GM21526 (cell line): Measurements from ENCODE around the gene MTHFD2L.
"Not testable (repeated sequence)": the region's sequence is repeated elsewhere in the genome, so short reads cannot be mapped to it uniquely, and the experiment has no call there.

Experiments used
- ATAC-seq: cut with Tn5 transposase; IDR thresholded peaks from one replicate; pipeline ENCODE4 v1.9.1; 2021; ENCODE audit warnings: moderate library complexity; ENCODE audit not compliant: unreplicated experiment, low FRiP score

Gene MTHFD2L

DNA sequence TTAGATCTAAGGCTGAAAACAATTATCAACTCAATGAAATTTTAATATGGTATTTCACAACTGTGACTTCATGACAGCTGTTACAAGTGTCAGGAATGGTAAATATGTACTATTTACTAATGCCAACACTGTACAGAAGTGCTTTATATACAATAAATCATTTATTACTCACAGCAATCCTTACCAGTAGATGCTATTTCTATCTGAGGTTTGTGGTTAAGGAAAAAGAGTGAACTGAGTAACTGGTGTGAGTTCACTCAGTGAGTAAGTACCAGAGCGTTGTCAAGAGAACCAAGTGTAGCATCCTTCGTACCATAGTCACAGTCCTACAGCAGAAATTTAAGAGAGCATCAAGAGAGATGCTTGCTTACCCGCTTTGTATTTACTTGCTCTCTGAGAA, 23.3 kb downstream of the MTHFD2L start:
- no peak for ATAC-seq

DNA sequence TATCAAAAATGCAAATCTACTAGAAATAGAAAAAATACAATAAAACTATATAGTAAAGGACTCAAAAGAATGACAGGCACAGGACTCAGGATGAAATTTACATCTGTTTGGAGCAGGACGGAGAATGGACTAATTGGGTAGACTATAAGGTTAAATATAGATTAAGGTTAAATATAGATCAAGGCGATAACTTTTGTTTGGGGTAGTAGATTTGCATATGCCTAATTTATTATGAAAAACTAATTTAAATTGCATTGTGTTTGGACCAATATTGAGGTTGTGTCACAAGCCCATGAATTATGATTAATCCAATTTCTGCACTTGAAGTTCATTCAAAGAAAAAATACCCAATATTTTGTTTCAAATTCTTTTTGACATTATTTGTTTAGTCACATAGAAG, 31.0 kb downstream of the MTHFD2L start:
- ATAC-seq, result no peak

DNA sequence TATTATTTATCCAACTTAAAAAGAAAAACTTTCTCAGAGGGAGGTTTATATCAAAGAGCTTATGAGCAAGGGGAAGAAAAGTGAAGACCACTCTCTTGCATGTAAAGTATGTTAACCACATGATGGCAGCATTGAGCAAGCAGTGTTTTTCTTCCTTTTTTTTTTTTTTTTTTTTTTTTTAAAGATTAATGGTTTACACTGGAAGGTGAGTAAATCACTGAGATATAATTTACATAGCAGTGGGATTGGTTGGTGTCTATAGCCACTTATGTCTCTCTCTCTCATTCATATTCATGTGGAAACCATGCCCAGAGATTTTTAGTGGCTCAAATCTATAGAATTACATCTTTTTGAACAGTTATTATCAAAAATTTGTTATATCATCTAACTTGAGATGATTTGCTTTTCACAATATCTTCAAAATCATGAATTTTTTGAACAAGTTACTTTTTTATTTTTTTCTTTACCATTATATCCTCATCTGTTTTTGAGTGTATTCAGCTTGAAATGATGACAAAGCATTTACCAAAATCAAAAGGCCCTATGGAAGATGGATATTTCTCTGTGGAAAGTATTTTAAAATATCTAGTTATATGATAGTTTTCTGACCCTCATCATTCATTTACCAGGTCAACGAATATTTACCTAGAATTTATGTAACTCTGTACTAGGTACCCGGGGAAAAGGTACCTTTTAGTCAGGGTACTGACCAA, 31.6 kb downstream of the MTHFD2L start:
- ATAC-seq, result no peak

DNA sequence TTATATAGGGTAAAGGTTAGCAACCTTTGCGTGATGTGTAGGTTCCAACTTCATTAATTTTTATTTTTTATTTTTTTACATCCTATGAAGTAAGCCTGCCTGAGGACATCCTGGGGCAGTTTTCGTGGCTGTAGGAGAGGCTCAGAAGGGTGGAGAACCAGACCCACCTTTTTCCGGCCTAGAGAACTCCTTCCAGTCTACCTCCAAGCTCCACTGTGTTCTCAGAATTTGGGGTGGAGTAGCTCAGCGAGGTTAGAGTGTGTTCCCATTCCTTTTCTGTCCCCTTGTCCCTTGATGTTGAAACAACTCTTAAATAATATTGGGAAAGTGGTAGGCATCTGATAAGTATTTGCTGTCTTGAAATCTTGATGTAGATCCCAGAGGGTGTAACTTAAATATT, 32.4 kb downstream of the MTHFD2L start:
- no peak for ATAC-seq

DNA sequence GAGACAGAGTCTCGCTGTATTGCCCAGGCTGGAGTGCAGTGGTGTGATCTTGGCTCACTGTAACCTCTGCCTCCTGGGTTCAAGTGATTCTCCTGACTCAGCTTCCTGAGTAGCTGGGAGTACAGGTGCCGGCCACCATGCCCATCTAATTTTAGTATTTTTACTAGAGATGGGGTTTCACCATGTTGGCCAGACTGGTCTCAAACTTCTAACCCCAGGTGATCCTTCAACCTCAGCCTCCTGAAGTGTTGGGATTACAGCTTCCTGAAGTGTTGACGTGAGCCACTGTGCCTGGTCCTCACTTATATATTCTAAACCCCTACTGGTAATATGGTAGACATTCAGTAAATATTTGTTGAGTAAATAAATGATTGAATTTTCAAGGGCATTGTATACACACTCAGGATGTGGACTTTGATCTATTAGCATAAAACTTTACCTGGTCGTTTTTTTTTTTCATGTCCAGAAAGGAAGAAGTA, 33.0 kb downstream of the MTHFD2L start:
- no peak for ATAC-seq

DNA sequence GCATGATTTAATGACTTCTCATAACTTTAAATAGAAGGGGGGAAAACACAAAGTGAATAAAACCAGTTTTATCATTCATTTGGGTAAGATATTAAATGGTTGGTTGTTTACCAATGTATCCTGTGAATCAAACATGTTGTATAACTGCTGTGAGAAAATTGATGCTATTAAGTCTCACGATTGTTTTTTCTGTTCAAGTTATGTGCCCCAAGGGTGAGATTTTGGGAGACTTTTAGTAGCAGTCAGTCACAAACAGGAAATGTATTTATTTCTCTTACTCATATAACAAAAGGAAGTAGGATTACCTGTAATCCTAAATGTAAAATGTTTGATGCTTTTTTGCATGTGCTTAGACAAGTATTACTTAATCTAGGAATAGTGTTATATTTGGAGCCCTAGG, 39.2 kb downstream of the MTHFD2L start:
- ATAC-seq, result no peak

DNA sequence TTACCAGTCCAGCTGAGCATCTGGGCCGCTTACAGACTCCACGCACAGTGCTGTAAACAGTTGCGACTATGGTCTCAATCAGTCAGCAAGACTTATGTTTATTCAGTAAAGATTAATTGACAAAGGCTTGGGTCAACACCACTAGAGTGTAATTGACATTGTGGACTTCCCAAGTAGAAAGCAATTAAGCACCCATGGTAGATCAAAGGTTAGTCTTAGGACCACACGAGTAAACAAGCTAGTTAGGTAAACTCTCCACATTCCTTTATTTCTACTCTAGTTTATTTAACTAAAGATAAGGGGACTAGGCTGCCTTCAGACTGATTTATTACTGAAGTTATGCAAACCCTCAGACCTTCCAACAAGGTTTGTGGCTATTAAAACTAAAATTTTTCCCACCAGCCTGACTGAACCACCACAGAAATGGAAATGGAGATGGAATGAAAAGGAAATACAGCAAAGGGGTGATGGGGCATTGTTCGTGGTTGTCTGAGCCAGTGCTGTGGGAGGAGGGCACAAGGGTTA, 44.2 kb downstream of the MTHFD2L start:
- no peak for ATAC-seq

DNA sequence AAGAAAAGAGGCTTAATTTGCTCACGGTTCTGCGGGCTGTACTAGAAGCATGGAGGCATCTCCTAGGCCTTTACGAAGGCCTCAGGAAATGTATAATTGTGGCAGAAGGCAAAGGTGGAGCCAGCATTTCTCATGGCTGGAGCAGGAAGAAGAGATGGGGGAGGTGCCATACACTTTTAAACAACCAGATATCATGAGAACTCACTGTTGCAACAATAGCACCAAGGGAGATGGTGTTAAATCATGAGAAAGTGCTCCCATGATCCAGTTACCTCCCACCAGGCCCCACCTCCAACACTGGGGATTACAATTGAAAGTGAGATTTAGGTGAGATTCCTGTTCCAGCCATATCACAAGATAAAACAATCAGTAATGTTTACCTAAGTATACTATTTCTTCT, 45.5 kb downstream of the MTHFD2L start:
- ATAC-seq, result no peak

DNA sequence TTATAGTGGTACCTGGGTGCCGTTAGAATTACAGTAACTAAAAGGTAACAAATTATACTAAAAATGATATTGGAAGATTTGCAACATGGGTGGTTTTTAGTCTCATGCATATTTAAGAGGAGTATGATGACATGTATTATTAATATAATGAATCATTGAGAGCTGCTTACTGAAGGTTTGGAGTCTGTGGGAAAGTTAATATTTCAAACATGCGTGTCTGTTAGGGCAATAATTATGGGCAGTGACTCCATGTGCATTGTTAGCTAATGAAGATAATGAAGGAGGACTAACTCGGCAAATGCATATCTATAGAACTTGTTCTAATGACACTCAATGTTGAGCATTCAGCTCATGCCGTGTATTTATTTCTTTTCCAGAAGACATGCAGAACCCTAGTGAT, 47.1 kb downstream of the MTHFD2L start:
- no peak for ATAC-seq

DNA sequence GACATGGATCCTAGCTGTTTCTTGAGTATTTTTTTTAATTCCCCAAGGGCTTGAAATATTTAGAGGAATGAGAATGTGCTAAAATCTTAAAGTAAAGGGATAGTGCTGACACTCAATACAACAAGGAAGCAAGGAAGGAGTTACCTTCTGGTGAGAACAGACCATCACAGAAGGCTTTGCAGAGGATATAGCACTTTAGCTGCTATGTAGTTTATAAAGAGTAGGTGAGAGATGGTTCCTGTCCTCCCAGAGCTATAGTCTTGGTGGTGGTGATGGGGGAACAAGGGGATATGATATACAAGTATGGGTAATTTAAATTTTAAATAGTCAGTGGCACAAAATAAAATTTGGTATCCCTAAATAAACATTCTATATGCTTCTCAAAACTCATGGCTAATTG, 47.6 kb downstream of the MTHFD2L start:
- ATAC-seq, result no peak

DNA sequence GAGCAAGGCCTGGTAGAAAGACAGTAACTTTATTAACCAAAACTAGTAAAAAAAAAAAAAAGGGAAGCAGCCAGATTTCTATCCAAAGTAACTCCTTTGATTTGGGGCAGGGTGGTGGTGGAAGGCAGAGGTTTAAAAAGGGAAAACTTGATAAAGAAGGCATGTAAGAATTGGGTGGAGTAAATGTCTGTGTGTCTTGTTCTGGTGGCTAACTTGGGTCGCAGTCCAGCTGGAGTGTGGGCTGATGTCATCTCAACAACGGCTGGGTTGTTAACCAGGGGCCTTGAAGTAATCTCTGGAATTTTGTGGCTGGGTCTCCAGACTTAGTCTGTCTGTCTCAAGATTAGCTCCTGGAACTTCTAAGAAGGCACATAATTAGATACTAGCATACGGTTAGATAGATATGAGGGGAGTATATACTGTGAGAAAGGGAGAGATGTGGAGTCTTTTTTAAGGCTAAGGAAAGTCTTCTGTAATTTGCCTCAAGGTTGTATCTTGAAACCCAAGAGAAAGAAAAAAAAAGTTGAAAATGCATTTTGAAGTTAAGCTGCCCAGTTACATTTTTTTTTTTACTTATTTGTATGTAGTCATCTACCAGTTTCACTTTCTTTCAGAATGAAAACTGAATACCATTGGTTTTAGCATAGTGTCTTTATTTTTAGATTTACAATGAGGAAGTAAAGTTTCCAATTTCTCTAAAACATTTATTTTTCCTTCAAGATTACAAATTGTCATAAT, 48.3 kb downstream of the MTHFD2L start:
- peak; percentile 79 for ATAC-seq

DNA sequence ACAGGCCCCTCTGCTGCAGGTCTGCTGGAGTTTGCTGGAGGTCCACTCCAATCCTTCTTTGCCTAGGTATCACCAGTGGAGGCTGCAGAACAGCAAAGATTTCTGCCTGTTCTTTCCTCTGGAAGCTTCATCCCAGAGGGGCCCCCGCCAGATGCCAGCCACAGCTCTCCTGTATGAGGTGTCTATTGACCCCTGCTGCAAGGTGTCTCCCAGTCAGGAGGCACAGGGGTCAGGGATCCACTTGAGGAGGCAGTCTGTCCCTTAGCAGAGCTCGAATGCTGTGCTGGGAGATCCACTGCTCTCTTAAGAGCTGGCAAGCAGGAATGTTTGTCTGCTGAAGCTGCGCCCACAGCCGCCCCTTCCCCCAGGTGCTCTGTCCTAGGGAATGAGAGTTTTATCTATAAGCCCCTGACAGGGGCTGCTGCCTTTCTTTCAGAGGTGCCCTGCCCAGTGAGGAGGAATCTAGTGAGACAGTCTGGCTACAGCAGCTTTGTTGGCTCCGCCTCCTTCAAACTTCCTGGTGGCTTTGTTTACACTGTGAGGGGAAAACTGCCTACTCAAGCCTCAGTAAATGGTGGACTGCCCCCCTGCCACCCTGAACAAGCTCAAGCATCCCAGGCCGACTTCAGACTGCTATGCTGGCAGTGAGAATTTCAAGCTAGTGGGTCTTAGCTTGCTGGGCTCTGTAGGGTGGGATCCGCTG, 56.7 kb downstream of the MTHFD2L start:
- ATAC-seq, result not testable (repeated sequence)

DNA sequence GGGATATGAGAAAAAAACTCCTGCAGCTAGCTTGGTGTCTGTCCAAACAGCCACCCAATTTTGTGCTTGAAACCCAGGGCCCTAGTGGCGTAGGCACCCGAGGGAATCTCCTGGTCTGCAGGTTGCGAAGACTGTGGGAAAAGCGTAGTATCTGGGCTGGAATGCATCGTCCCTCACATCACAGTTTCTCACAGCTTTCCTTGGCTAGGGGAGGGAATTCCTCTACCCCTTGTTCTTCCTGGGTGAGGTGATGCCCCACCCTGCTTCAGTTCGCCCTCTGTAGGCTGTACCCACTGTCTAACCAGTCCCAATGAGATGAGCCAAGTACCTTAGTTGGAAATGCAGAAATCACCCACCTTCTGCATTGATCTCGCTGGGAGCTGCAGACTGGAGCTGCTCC, 57.3 kb downstream of the MTHFD2L start:
- ATAC-seq, result not testable (repeated sequence)

DNA sequence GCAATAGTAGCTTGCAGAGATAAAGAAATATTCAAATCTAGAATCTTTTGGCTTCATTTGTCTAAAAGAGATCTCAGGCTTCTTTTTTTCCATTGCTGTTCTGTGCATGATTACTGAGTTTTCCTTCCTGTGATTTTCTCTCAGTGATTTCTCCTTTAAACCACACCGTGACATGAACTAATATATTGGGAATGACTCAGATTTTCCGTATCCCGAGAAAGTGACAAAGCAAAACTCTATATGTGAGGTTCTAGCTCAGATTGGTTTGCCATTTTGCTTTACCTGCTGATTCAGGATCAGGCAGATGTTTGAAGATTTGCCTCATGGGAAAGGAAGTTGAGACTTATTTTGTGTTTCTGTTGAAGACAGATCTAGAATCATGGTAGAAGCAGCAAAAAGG, 59.4 kb downstream of the MTHFD2L start:
- no peak for ATAC-seq

DNA sequence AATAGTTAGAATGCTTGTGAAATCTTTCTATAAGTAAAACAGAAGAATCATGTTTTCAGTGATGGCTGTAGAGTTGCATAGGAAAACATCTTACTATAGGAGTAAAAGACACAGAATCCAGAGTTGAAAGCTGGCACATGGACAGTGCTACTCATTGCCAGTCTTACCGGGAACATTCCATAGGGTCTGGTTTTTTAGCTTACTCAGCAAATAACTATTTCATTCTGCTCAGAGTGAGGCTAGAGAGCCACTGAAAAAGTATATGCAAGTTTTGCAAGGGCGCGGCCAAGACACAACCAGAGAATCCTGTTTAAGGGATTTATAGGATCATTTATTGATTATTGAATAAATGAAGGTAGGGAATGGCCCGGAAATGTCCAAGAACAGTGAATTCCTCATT, 60.3 kb downstream of the MTHFD2L start:
- ATAC-seq, result no peak

DNA sequence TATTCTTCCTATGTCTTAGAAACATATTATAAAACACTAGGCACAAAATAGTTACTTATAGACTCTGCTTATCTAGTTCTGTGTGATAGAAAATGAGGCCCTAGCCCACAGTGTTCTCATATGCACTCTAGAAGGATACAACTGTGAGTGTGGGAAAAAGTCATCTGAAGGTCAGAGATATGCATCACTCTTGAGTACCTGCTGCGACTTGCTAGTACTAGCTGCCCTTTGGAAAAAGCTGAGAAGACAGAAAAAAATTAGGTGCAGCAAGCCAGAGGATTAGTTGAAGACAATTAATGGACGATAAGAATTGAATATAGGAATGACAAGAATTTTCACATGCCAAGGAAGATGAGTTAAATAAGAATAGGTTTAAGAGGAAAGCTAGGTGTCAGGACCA, 61.3 kb downstream of the MTHFD2L start:
- ATAC-seq, result no peak

DNA sequence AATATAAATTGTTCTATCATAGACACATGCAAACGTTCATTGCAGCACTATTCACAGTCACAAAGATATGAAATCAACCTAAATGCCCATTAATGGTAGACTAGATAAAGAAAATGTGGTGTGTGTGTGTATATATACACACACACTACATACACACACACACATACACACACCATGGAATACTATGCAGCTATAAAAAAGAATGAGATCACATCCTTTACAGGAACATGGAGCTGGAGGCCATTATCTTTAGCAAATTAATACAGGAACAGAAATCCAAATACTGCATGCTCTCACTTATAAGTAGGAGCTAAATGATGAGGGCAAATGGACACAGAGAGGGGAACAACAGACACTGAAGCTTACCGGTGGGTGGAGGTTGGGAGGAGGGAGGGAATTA, 65.2 kb downstream of the MTHFD2L start:
- ATAC-seq, result no peak

DNA sequence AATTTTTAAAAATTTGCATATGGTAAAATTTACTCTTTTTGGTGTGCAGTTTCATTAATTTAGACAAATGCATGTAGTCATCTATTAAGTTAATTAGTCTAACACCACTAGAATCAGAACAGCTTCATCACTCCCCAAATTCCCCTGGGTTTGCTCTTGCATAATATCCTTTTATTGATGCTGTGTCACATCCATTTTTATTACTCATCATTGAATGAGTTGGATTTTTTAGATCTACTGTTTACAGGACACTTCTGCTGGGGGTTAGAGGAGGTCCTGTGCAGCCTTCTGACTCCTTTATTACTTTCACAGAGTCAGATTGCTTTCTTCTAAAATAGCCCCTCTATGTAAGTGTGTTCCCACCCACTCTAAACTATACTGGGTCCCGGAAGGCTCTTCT, 65.9 kb downstream of the MTHFD2L start:
- no peak for ATAC-seq

DNA sequence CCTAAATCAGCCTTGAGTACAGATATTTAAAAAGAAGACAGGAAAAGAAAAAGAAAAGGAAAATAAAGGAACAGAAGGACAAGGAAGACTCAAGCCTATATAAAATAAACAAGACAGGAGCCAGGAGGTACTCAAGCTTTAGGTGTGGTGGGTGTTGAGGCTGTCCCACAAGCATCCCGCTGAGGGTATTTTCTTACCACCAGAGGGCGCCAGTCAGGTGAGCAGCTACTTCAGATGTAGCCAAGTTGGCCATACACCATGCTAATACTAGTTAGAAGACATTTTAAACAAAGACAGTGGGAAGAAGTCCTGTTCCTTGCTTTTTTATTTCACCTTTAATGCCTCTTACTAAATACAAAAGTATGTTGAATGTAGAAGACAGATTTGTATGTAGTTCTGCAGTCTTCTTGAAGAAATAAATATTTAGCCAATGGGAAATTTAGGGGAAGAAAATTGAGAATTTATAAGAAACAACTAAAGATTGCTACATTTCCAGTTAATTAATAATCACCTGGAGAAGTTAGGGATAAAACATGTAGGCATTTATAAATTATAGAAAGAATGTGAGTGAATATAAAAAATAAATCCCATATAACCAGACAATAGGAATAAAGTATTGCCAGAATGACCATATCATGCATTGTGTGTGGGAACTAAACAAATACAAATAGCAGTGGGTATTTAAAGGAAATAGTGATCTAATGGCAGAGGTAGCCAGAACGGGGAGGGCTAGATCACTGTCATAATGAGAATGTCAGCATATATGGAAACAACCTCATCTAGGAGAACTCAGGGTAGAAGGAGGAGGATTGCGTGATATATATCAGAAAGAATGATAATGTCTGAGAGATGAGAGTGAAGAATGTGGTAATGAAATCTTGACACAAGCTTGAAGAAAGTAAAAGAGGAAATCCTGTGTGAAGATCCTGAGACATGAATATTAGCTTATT, 71.0 kb downstream of the MTHFD2L start:
- ATAC-seq, result peak; percentile 95

DNA sequence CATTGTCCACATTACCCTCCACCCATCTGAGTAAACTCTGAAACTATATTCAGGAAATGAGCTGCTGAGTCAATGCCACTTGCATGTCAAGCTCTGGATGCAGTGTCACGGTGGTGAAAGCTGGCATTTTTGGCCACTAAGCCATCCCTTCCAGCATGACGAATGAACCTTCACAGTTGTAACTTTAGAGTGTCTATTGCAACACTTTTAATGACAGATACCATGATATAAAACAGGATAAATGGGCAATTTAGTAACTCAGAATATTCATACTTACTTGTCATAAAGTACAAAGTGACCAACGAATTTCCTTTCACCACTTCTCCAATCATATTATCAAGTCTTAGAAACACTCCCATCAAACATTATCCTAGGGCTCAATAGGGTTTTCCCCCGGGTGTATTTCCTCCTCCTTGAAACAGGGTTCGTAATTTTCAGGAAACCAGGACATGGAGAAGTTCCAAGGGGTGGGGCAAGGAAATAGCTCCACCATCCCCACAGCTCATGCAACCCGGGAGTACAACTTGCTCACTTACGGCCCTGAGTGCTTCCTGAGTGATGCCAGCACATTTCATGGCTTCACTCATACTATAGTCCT, 73.1 kb downstream of the MTHFD2L start:
- ATAC-seq, result no peak
